Right lobe of liver (tissue), 6 donors: ENCODE measurements around the gene TUB. TPM values are rescaled to one million over a fixed set of nuclear protein-coding genes. Genes with fewer than 3 reads are reported as not detected.

Source experiments
- ATAC-seq, 4 donors: fragments of 200-7000 bp; cut with Tn5 transposase; one replicate each; pipeline ENCODE4 v1.9.1; 2020; ENCODE audit warnings: mild to moderate bottlenecking in 4 of 4, moderate library complexity in 4 of 4
- DNase-seq, 3 donors: peaks; one replicate each; pipeline ENCODE4 v3.0.0-alpha.2; 2020
- H3K27ac ChIP-seq, 3 donors: fragments of 200-600 bp; one replicate each; pipeline ENCODE4 v1.8.0; 2022
- H3K27me3 ChIP-seq, 2 donors: fragments of 200-600 bp; one replicate each; pipeline ENCODE4 v1.8.0; 2022
- H3K36me3 ChIP-seq, 4 donors: fragments of 200-600 bp; sonication (generic) in 1 of 4; one replicate each; pipeline versions ENCODE4 v1.5.1 to v1.8.0; 2017 to 2022; ENCODE audit warnings: control low read depth in 1 of 4
- H3K4me1 ChIP-seq, 4 donors: fragments of 200-600 bp; sonication (generic) in 1 of 4; one replicate each; pipeline versions ENCODE4 v1.5.1 to v1.8.0; 2017 to 2022; ENCODE audit warnings: control low read depth in 1 of 4
- H3K4me3 ChIP-seq, 3 donors: fragments of 200-600 bp; one replicate each; pipeline ENCODE4 v1.8.0; 2022
- H3K9me3 ChIP-seq, 4 donors: fragments of 200-600 bp; sonication (generic) in 1 of 4; one replicate each; pipeline versions ENCODE4 v1.5.1 to v1.8.0; 2017 to 2022; ENCODE audit warnings: control low read depth in 1 of 4
- POLR2A ChIP-seq: fragments of 450-650 bp; IDR thresholded peaks from one replicate; pipeline ENCODE4 v1.6.1; 2017; ENCODE audit warnings: antibody characterized with exemption, mild to moderate bottlenecking
- WGBS: methylation state at CpG from one replicate; pipeline ENCODE4 v1.1.6; 2018; ENCODE audit warnings: low coverage, low lambda C conversion rate; ENCODE audit not compliant: insufficient coverage; ENCODE audit errors: missing lambda C conversion rate; 5-methylcytosine and 5-hydroxymethylcytosine counted together
- intact Hi-C, 2 donors: fragments of 100-400 bp; cut with DNase I; formaldehyde crosslinking; loops; one replicate each; pipeline versions ENCODE4 v1.11.2 to v1.14.1; 2022
- total RNA-seq, 6 experiments: library from RNA; depleted of rRNA in 2 of 6; stranded (reverse); fragments of >200 nt in 2 of 6; fragmentation: NEBNext Ultra II Directional in 3 of 6; extraction: Animal tissue kit (Norgen Biotek cat#: 25700) in 3 of 6; gene quantifications; one replicate each; pipeline versions ENCODE4 v1.1.0 to v1.2.4, GENCODE V29; 2016 to 2023
- TF ChIP-seq, protein P1 (sequence below), 4 donors: fragments of 200-600 bp in 3 of 4; fragments of 450-650 bp in 1 of 4; IDR thresholded peaks; one replicate each; pipeline versions ENCODE4 v1.5.1 to v1.8.0; 2016 to 2022; ENCODE audit warnings: antibody characterized with exemption in 4 of 4, mild to moderate bottlenecking in 2 of 4
- donor health status: DM: no; HTN: yes; CAD: no.
- donor health status: DM: no; HTN: no; CAD: no.
- donor health status: DM: no; HTN: no; CAD: no.
- donor health status: DM: no; HTN: yes; CAD: no.
- donor health status: DM: no; HTN: yes; CAD: no.

TUB gene
- total RNA-seq, 6 experiments from 2014 or later: 0.42 to 3.1 (median 0.89) TPM

- ATAC-seq (no peak), DNase-seq (no peak)
- Histone ChIP-seq H3K4me3 (no peak overlapping the region), H3K4me1 (no peaks in the 10 kb centered on the region), H3K9me3 (no peaks in the 10 kb centered on the region), H3K36me3 (no peaks in the 10 kb centered on the region), H3K27ac (no peak overlapping the region), H3K27me3 (no peaks in the 10 kb centered on the region)
- WGBS: no CpG with 5 or more reads among the region's 17 CpGs
- TF ChIP-seq POLR2A: no peak
- TF ChIP-seq, protein P1, sequence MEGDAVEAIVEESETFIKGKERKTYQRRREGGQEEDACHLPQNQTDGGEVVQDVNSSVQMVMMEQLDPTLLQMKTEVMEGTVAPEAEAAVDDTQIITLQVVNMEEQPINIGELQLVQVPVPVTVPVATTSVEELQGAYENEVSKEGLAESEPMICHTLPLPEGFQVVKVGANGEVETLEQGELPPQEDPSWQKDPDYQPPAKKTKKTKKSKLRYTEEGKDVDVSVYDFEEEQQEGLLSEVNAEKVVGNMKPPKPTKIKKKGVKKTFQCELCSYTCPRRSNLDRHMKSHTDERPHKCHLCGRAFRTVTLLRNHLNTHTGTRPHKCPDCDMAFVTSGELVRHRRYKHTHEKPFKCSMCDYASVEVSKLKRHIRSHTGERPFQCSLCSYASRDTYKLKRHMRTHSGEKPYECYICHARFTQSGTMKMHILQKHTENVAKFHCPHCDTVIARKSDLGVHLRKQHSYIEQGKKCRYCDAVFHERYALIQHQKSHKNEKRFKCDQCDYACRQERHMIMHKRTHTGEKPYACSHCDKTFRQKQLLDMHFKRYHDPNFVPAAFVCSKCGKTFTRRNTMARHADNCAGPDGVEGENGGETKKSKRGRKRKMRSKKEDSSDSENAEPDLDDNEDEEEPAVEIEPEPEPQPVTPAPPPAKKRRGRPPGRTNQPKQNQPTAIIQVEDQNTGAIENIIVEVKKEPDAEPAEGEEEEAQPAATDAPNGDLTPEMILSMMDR (IDR thresholded peaks at IDR 0.05): no peak
- intact Hi-C loops: loop anchor here (5.0 kb wide), 1 partner anchor 78 kb away; no protein-coding TSS in a partner anchor
Observed at GRCh38 chr11:8089791-8090510, 8.9 kb downstream of the TUB start.

- intact Hi-C loops: loop anchor here in 1 of 2 donors (5.0 kb wide), 1 partner anchor 78 kb away; no protein-coding TSS in a partner anchor
- Histone ChIP-seq H3K4me3 (no peak overlapping the region), H3K4me1 (no peaks in the 10 kb centered on the region), H3K27ac (no peak overlapping the region), H3K9me3 (no peaks in the 10 kb centered on the region), H3K36me3 (no peaks in the 10 kb centered on the region), H3K27me3 (no peaks in the 10 kb centered on the region)
- 29% methylated on average over 4 of the region's 5 CpGs for WGBS
- DNase-seq (no peak), ATAC-seq (no peak)
- no peak for TF ChIP-seq POLR2A
- TF ChIP-seq, protein P1 (IDR thresholded peaks at IDR 0.05): peak; percentile 36 to 50 (median 44)
Observed at GRCh38 chr11:8090756-8091155, 9.7 kb downstream of the TUB start.

- DNase-seq: peak in 1 of 3 donors; percentile 37
- Histone ChIP-seq H3K9me3 (no peaks in the 10 kb centered on the region), H3K4me1 (no peaks in the 10 kb centered on the region), H3K27me3 (no peaks in the 10 kb centered on the region), H3K36me3 (no peaks in the 10 kb centered on the region), H3K27ac (no peak overlapping the region), H3K4me3 (no peak overlapping the region)
- TF ChIP-seq, protein P1 (IDR thresholded peaks at IDR 0.05): no peak
- TF ChIP-seq POLR2A: no peak
- intact Hi-C loops: loop anchor here in 1 of 2 donors (5.0 kb wide), 1 partner anchor 79 kb away; no protein-coding TSS in a partner anchor
- 54% methylated on average over 4 of the region's 5 CpGs for WGBS
- ATAC-seq: no peak
Observed at GRCh38 chr11:8091721-8092120, 10.7 kb downstream of the TUB start.

- no peak overlapping the region for H3K4me3 ChIP-seq
- TF ChIP-seq POLR2A: no peak
- TF ChIP-seq, protein P1 (IDR thresholded peaks at IDR 0.05): peak; percentile 40 to 64 (median 52)
- intact Hi-C loops: loop anchor here in 1 of 2 donors (5.0 kb wide), 1 partner anchor 81 kb away; no protein-coding TSS in a partner anchor
- WGBS: 36% methylated on average over 8 of the region's 11 CpGs
- H3K9me3 ChIP-seq: no peaks in the 10 kb centered on the region
- ATAC-seq (peak; percentile 73 to 87 (median 78)), DNase-seq (peak in 2 of 3 donors; percentile 43 to 50)
- no peaks in the 10 kb centered on the region for H3K4me1 ChIP-seq
- H3K27ac ChIP-seq: no peak overlapping the region
- H3K27me3 ChIP-seq: no peaks in the 10 kb centered on the region
- H3K36me3 ChIP-seq: no peaks in the 10 kb centered on the region
Observed at GRCh38 chr11:8092587-8093424, 11.8 kb downstream of the TUB start.
